C4-2B (cell line): ENCODE measurements around the gene USP32.

Experiments
- ZFX ChIP-seq: fragments of 450-650 bp; IDR thresholded peaks from 2 replicates; pipeline ENCODE4 v1.6.1; 2017
- TF ChIP-seq, protein P1 (sequence below): fragments of 450-650 bp; conservative IDR thresholded peaks from 2 replicates; pipeline ENCODE4 v1.5.1; 2017; ENCODE audit warnings: mild to moderate bottlenecking

DNA sequence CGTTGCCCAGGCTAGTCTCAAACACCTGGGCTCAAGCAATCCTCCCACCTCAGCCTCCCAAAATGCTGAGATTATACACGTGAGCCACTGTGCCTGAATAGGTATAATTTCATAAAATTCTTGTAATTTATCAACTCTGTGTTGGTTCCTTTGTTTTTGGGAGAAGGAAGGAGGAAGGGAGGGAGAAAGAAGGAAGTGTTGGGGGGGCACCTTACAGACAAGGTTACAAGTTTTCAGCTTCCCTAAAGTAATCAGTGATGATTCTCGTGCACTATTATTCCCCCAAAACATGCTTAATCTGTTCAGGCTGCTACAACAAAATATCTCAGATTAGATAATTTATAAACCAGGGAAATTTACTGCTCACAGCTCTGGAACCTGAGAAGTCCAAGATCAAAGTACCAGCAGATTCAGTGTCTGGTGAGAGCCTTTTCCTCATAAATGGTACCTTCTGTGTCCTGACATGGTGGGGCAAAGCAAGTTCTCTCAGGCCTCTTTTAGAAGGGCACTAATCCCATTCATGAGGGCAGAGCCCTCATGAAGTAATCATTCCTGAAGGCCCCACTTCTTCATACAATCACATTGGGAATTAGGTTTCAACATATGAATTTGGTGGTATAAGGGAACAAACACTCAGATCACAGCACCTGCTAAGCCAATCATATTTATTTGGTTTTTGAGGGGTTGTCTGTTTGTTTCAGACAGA is 28.1 kb downstream of the USP32 start:
- TF ChIP-seq, protein P1, sequence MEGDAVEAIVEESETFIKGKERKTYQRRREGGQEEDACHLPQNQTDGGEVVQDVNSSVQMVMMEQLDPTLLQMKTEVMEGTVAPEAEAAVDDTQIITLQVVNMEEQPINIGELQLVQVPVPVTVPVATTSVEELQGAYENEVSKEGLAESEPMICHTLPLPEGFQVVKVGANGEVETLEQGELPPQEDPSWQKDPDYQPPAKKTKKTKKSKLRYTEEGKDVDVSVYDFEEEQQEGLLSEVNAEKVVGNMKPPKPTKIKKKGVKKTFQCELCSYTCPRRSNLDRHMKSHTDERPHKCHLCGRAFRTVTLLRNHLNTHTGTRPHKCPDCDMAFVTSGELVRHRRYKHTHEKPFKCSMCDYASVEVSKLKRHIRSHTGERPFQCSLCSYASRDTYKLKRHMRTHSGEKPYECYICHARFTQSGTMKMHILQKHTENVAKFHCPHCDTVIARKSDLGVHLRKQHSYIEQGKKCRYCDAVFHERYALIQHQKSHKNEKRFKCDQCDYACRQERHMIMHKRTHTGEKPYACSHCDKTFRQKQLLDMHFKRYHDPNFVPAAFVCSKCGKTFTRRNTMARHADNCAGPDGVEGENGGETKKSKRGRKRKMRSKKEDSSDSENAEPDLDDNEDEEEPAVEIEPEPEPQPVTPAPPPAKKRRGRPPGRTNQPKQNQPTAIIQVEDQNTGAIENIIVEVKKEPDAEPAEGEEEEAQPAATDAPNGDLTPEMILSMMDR: no peak
- TF ChIP-seq ZFX: no peak
